Right atrium auricular region (tissue), 2 donors: ENCODE measurements around the gene YPEL2. TPM values are rescaled to one million over a fixed set of nuclear protein-coding genes. Genes with fewer than 3 reads are reported as not detected.

Experiments
- DNase-seq: peaks from one replicate; pipeline ENCODE4 v3.0.0-alpha.2; 2019; ENCODE audit warnings: low spot score
- H3K27ac ChIP-seq, 2 donors: fragments of 200-600 bp; sonication (generic); 1 replicate in 1 of 2; 2 replicates in 1 of 2; pipeline ENCODE4 v1.5.1; 2016 to 2019
- H3K27me3 ChIP-seq, 2 donors: fragments of 200-600 bp; sonication (generic); one replicate each; pipeline versions ENCODE4 v1.5.1 to v1.6.0; 2017 to 2019
- H3K36me3 ChIP-seq: fragments of 200-600 bp; sonication (generic); one replicate; pipeline ENCODE4 v1.5.1; 2016
- H3K4me1 ChIP-seq, 2 donors: fragments of 200-600 bp; sonication (generic); one replicate each; pipeline versions ENCODE4 v1.5.1 to v1.6.0; 2017 to 2019
- H3K4me3 ChIP-seq, 2 donors: fragments of 200-600 bp; sonication (generic); 1 replicate in 1 of 2; 2 replicates in 1 of 2; pipeline ENCODE4 v1.5.1; 2017 to 2019; ENCODE audit warnings: mild to moderate bottlenecking in 1 of 2, moderate library complexity in 1 of 2
- H3K9me3 ChIP-seq, 2 donors: fragments of 200-600 bp; sonication (generic); one replicate each; pipeline ENCODE4 v1.5.1; 2019
- CTCF ChIP-seq, 2 donors: fragments of 200-600 bp; sonication (generic); IDR thresholded peaks; one replicate each; pipeline ENCODE4 v1.5.1; 2019; ENCODE audit warnings: antibody characterized with exemption in 2 of 2
- total RNA-seq, 2 donors: library from RNA; depleted of rRNA; stranded (reverse); fragments of >200 nt; gene quantifications; one replicate each; pipeline ENCODE4 v1.1.0, GENCODE V29; 2016

Gene YPEL2
- total RNA-seq, 2 donors from 2014 or later: 28.3 to 34.1 TPM

- H3K9me3 ChIP-seq: no peaks in the 10 kb centered on the region
- TF ChIP-seq CTCF (IDR thresholded peaks at IDR 0.05): no peak
- H3K27me3 ChIP-seq: no peaks in the 10 kb centered on the region
- H3K27ac ChIP-seq: peak overlapping the region; percentile 93 to 97
- DNase-seq: no peak
- peak overlapping the region in 1 of 2 donors; percentile 0 for H3K4me3 ChIP-seq
- peaks cover 0 to 99% of the 10 kb centered on the region in 2 donors for H3K4me1 ChIP-seq
- H3K36me3 ChIP-seq: no peaks in the 10 kb centered on the region
Measured at GRCh38 chr17:59365383-59365981, 34.0 kb downstream of the YPEL2 start.

GRCh38 chr17:59366040-59366757 lies 34.7 kb downstream of the YPEL2 start:
- Histone ChIP-seq H3K36me3 (no peaks in the 10 kb centered on the region), H3K27me3 (no peaks in the 10 kb centered on the region), H3K4me3 (peak overlapping the region in 1 of 2 donors; percentile 0), H3K9me3 (no peaks in the 10 kb centered on the region), H3K4me1 (peaks cover 0 to 100% of the 10 kb centered on the region in 2 donors), H3K27ac (peak overlapping the region; percentile 93 to 97)
- TF ChIP-seq CTCF (IDR thresholded peaks at IDR 0.05): no peak
- DNase-seq: no peak

- H3K27ac ChIP-seq: peak overlapping the region; percentile 93 to 97
- H3K36me3 ChIP-seq: no peaks in the 10 kb centered on the region
- no peaks in the 10 kb centered on the region for H3K9me3 ChIP-seq
- no peak for DNase-seq
- H3K27me3 ChIP-seq: no peaks in the 10 kb centered on the region
- H3K4me1 ChIP-seq: peaks cover 0 to 100% of the 10 kb centered on the region in 2 donors
- no peak overlapping the region for H3K4me3 ChIP-seq
- TF ChIP-seq CTCF (IDR thresholded peaks at IDR 0.05): no peak
Measured at GRCh38 chr17:59366773-59367656, 35.6 kb downstream of the YPEL2 start.

- peaks cover 0 to 100% of the 10 kb centered on the region in 2 donors for H3K4me1 ChIP-seq
- no peak for DNase-seq
- no peak overlapping the region for H3K4me3 ChIP-seq
- no peaks in the 10 kb centered on the region for H3K9me3 ChIP-seq
- H3K27me3 ChIP-seq: no peaks in the 10 kb centered on the region
- no peaks in the 10 kb centered on the region for H3K36me3 ChIP-seq
- peak overlapping the region; percentile 93 to 97 for H3K27ac ChIP-seq
- no peak for TF ChIP-seq CTCF (IDR thresholded peaks at IDR 0.05)
Measured at GRCh38 chr17:59367657-59368045, 36.2 kb downstream of the YPEL2 start.

- Histone ChIP-seq H3K4me3 (no peak overlapping the region), H3K9me3 (no peaks in the 10 kb centered on the region), H3K27me3 (no peaks in the 10 kb centered on the region), H3K27ac (peak overlapping the region; percentile 93 to 97), H3K36me3 (no peaks in the 10 kb centered on the region), H3K4me1 (peaks cover 0 to 100% of the 10 kb centered on the region in 2 donors)
- no peak for DNase-seq
- TF ChIP-seq CTCF (IDR thresholded peaks at IDR 0.05): no peak
Measured at GRCh38 chr17:59368218-59368857, 36.9 kb downstream of the YPEL2 start.
